Measurements from ENCODE around the gene KCNQ1. TPM values are rescaled to one million over a fixed set of nuclear protein-coding genes. Genes with fewer than 3 reads are reported as not detected.

Gene KCNQ1
- total and polyA plus RNA-seq, 2 experiments from 2014 or later, result 0.45 to 0.87 TPM

- TF ChIP-seq STAT1 (IDR thresholded peaks at IDR 0.05; ENCODE audit: unreplicated experiment) (no peak), JUNB (IDR thresholded peaks at IDR 0.05; ENCODE audit: unreplicated experiment) (no peak), CREB1 (CRISPR knock-in tag; IDR thresholded peaks at IDR 0.05; ENCODE audit: low read depth) (no peak), EZH2phosphoT487 (IDR thresholded peaks at IDR 0.05; ENCODE audit: unreplicated experiment) (no peak), REST (IDR thresholded peaks at IDR 0.05; ENCODE audit: unreplicated experiment) (no peak), ZNF114 (CRISPR knock-in tag; IDR thresholded peaks at IDR 0.05) (no peak), NANOG (IDR thresholded peaks at IDR 0.05; ENCODE audit: borderline replicate concordance) (no peak), POLR2AphosphoS5 (IDR thresholded peaks at IDR 0.05; ENCODE audit: low read depth) (no peak), EZH2 (IDR thresholded peaks at IDR 0.05; ENCODE audit: low read depth, unreplicated experiment) (no peak)
- TF ChIP-seq, protein P1, sequence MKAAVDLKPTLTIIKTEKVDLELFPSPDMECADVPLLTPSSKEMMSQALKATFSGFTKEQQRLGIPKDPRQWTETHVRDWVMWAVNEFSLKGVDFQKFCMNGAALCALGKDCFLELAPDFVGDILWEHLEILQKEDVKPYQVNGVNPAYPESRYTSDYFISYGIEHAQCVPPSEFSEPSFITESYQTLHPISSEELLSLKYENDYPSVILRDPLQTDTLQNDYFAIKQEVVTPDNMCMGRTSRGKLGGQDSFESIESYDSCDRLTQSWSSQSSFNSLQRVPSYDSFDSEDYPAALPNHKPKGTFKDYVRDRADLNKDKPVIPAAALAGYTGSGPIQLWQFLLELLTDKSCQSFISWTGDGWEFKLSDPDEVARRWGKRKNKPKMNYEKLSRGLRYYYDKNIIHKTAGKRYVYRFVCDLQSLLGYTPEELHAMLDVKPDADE (IDR thresholded peaks at IDR 0.05), result no peak
- H2AFZ ChIP-seq, result no peak overlapping the region
- no peak overlapping the region for H3K4me3 ChIP-seq
- H3K79me2 ChIP-seq (replicated peaks; ENCODE audit: insufficient read depth), result no peaks in the 10 kb centered on the region
- Mint-ChIP-seq H3K27me3 (ENCODE audit: insufficient read depth, low read depth, poor library complexity) (peaks cover 34% of the 10 kb centered on the region), H3K27ac (no peak overlapping the region), H3K36me3 (ENCODE audit: low read depth) (no peaks in the 10 kb centered on the region), H3K4me3 (no peak overlapping the region), H3K4me1 (no peaks in the 10 kb centered on the region; the same call in 2 of the 3 replicates), H3K9me3 (no peaks in the 10 kb centered on the region)
- H3F3A ChIP-seq (replicated peaks; ENCODE audit: low read depth), result no peaks in the 10 kb centered on the region
- no peaks in the 10 kb centered on the region for H4K20me1 ChIP-seq (replicated peaks; ENCODE audit: insufficient read depth)
- H3K4me1 ChIP-seq (ENCODE audit: insufficient read depth), result no peaks in the 10 kb centered on the region
- no peak for ATAC-seq
- no peak overlapping the region for H3K4me2 ChIP-seq
- H3K27me3 ChIP-seq (ENCODE audit: insufficient read depth), result 0 out of 2 replicates have a peak, but pooled peaks cover 6% of the 10 kb centered on the region
- no peak for DNase-seq (ENCODE audit: low spot score)
- no peaks in the 10 kb centered on the region for H3K36me3 ChIP-seq (ENCODE audit: insufficient read depth)
- H3K27ac ChIP-seq (ENCODE audit: low read depth), result no peak overlapping the region
- no peaks in the 10 kb centered on the region for H3K9me2 ChIP-seq (ENCODE audit: insufficient read depth)
Observed at GRCh38 chr11:2734181-2735052, 289.6 kb downstream of the KCNQ1 start.

Data from GM23338 (cell line).